ENCODE measurements around the gene LMF2.

The LMF2 gene

DNA sequence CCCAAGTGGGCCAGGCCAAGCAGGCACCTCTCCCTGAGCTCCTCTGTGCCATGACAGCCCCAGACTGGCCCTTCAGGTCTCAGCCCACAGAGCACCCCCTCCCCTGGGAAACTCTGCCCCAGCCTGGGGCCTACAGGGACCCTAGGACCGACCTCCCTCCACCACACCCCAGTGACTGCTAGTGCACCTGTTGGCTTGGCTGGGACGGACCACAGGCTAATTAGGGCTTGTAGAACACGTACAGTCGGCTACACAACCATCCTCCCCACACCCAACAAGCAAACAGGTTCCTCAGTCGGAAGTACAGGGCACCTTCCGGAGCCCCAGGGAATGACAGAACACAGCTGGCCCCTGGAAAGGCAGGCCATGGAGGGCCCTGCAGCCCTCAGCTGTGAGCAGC lies 37.0 kb downstream of the LMF2 start:
- Histone ChIP-seq H3K4me3 (ENCODE audit: low read length) (peak overlapping the region; percentile 9), H3K36me3 (replicated peaks; ENCODE audit: insufficient read depth, low read length) (no peaks in the 10 kb centered on the region), H3K9me3 (replicated peaks; ENCODE audit: insufficient read depth, low read length) (no peaks in the 10 kb centered on the region), H3F3A (ENCODE audit: insufficient read depth, low read length) (peaks cover 23% of the 10 kb centered on the region), H3K27me3 (replicated peaks; ENCODE audit: insufficient read depth, low read length) (no peaks in the 10 kb centered on the region), H3K9me2 (replicated peaks; ENCODE audit: insufficient read depth, low read length) (no peaks in the 10 kb centered on the region), H3K9ac (ENCODE audit: low read length) (peak overlapping the region; percentile 32), H2AFZ (ENCODE audit: low read length) (no peak overlapping the region), H3K27ac (ENCODE audit: low read length) (peak overlapping the region; percentile 88), H4K20me1 (ENCODE audit: insufficient read depth, low read length) (peaks cover 4% of the 10 kb centered on the region; the same call in 1 of the 2 replicates), H3K79me2 (ENCODE audit: low read length) (peaks cover 75% of the 10 kb centered on the region), H3K4me2 (ENCODE audit: low read depth, low read length) (peak overlapping the region; percentile 78), H3K4me1 (ENCODE audit: low read length) (peaks cover 50% of the 10 kb centered on the region)
- no peak for TF ChIP-seq EZH2phosphoT487 (IDR thresholded peaks at IDR 0.05; ENCODE audit: low read length)
- TF ChIP-seq CTCF (IDR thresholded peaks at IDR 0.05; ENCODE audit: low read length), result no peak
- no peak for TF ChIP-seq EZH2 (optimal IDR thresholded peaks at IDR 0.05; ENCODE audit: low read depth, low read length)
- peak; percentile 24 for DNase-seq

- Histone ChIP-seq H3K79me2 (ENCODE audit: low read length) (peaks cover 74% of the 10 kb centered on the region), H3K9me3 (replicated peaks; ENCODE audit: insufficient read depth, low read length) (no peaks in the 10 kb centered on the region), H3K4me3 (ENCODE audit: low read length) (peak overlapping the region; percentile 39), H3K27me3 (replicated peaks; ENCODE audit: insufficient read depth, low read length) (no peaks in the 10 kb centered on the region), H3K9me2 (replicated peaks; ENCODE audit: insufficient read depth, low read length) (no peaks in the 10 kb centered on the region), H3F3A (ENCODE audit: insufficient read depth, low read length) (peaks cover 23% of the 10 kb centered on the region), H3K36me3 (replicated peaks; ENCODE audit: insufficient read depth, low read length) (no peaks in the 10 kb centered on the region), H3K9ac (ENCODE audit: low read length) (peak overlapping the region; percentile 55), H2AFZ (ENCODE audit: low read length) (no peak overlapping the region), H4K20me1 (ENCODE audit: insufficient read depth, low read length) (peaks cover 4% of the 10 kb centered on the region; the same call in 1 of the 2 replicates), H3K4me2 (ENCODE audit: low read depth, low read length) (peak overlapping the region; percentile 78), H3K4me1 (ENCODE audit: low read length) (peaks cover 48% of the 10 kb centered on the region), H3K27ac (ENCODE audit: low read length) (peak overlapping the region; percentile 88)
- no peak for TF ChIP-seq EZH2 (optimal IDR thresholded peaks at IDR 0.05; ENCODE audit: low read depth, low read length)
- no peak for TF ChIP-seq CTCF (IDR thresholded peaks at IDR 0.05; ENCODE audit: low read length)
- TF ChIP-seq EZH2phosphoT487 (IDR thresholded peaks at IDR 0.05; ENCODE audit: low read length), result no peak
- DNase-seq, result peak; percentile 93
Measured at GRCh38 chr22:50469377-50470305, 37.9 kb downstream of the LMF2 start.

DNA sequence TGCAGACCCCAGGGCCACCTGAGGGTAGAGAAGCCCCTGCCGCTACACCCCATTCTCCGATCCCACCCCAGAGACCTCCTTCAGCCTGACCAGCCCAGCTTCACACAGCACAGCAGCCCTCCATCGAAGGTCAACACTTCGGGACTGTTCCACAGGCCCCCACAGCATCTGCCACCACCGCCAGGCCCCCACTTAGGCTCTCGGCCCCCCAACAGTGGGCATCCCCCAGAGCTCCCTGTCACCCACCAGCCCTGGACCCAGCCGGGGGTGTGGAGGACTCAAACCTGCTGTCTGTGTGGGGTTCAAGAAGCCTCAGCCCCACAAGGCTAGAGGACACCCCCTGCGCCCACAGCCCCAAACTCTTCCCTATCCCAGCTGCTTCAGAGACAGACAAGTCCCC lies 38.9 kb downstream of the LMF2 start:
- DNase-seq, result no peak
- TF ChIP-seq EZH2phosphoT487 (IDR thresholded peaks at IDR 0.05; ENCODE audit: low read length), result no peak
- no peak for TF ChIP-seq CTCF (IDR thresholded peaks at IDR 0.05; ENCODE audit: low read length)
- TF ChIP-seq EZH2 (optimal IDR thresholded peaks at IDR 0.05; ENCODE audit: low read depth, low read length), result no peak
- Histone ChIP-seq H3K9ac (ENCODE audit: low read length) (no peak overlapping the region), H3K4me3 (ENCODE audit: low read length) (no peak overlapping the region), H3K9me2 (replicated peaks; ENCODE audit: insufficient read depth, low read length) (no peaks in the 10 kb centered on the region), H3K27me3 (replicated peaks; ENCODE audit: insufficient read depth, low read length) (no peaks in the 10 kb centered on the region), H3F3A (ENCODE audit: insufficient read depth, low read length) (peaks cover 23% of the 10 kb centered on the region), H3K79me2 (ENCODE audit: low read length) (peaks cover 64% of the 10 kb centered on the region), H3K36me3 (replicated peaks; ENCODE audit: insufficient read depth, low read length) (no peaks in the 10 kb centered on the region), H3K27ac (ENCODE audit: low read length) (peak overlapping the region; percentile 88), H3K4me2 (ENCODE audit: low read depth, low read length) (no peak overlapping the region), H2AFZ (ENCODE audit: low read length) (no peak overlapping the region), H3K4me1 (ENCODE audit: low read length) (peaks cover 47% of the 10 kb centered on the region), H4K20me1 (ENCODE audit: insufficient read depth, low read length) (peaks cover 3% of the 10 kb centered on the region; the same call in 1 of the 2 replicates), H3K9me3 (replicated peaks; ENCODE audit: insufficient read depth, low read length) (no peaks in the 10 kb centered on the region)

Measured in MM.1S (cell line).